ENCODE results near the gene POLR1B. TPM values are rescaled to one million over a fixed set of nuclear protein-coding genes. Genes with fewer than 3 reads are reported as not detected.
"Not testable (repeated sequence)": the region's sequence is repeated elsewhere in the genome, so short reads cannot be mapped to it uniquely, and the experiment has no call there.

POLR1B gene
- total RNA-seq, 1 donor from 2014 or later: 40.8 TPM

GRCh38 chr2:112516801-112517200 is 25.5 kb upstream of the POLR1B start:
- peaks cover 11% of the 10 kb centered on the region for H3K36me3 ChIP-seq (ENCODE audit: control insufficient read depth, insufficient read depth, low read length)
- no peaks in the 10 kb centered on the region for H3K27me3 ChIP-seq (ENCODE audit: control insufficient read depth, insufficient read depth, low read length)

GRCh38 chr2:112518807-112519206 is 23.5 kb upstream of the POLR1B start:
- Histone ChIP-seq H3K36me3 (ENCODE audit: control insufficient read depth, insufficient read depth, low read length) (peaks cover 13% of the 10 kb centered on the region), H3K27me3 (ENCODE audit: control insufficient read depth, insufficient read depth, low read length) (no peaks in the 10 kb centered on the region), H3K4me3 (ENCODE audit: low read depth, low read length) (no peak overlapping the region)
- FAIRE-seq: no peak
- no peak for DNase-seq (ENCODE audit: low read depth)
- TF ChIP-seq, protein P1, sequence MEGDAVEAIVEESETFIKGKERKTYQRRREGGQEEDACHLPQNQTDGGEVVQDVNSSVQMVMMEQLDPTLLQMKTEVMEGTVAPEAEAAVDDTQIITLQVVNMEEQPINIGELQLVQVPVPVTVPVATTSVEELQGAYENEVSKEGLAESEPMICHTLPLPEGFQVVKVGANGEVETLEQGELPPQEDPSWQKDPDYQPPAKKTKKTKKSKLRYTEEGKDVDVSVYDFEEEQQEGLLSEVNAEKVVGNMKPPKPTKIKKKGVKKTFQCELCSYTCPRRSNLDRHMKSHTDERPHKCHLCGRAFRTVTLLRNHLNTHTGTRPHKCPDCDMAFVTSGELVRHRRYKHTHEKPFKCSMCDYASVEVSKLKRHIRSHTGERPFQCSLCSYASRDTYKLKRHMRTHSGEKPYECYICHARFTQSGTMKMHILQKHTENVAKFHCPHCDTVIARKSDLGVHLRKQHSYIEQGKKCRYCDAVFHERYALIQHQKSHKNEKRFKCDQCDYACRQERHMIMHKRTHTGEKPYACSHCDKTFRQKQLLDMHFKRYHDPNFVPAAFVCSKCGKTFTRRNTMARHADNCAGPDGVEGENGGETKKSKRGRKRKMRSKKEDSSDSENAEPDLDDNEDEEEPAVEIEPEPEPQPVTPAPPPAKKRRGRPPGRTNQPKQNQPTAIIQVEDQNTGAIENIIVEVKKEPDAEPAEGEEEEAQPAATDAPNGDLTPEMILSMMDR (IDR thresholded peaks at IDR 0.05; ENCODE audit: insufficient read depth, low read length, severe bottlenecking): no peak

More at GRCh38 chr2:112516801-112517200, 25.5 kb upstream of the POLR1B start:
- FAIRE-seq: no peak
- TF ChIP-seq, protein P1 (IDR thresholded peaks at IDR 0.05; ENCODE audit: insufficient read depth, low read length, severe bottlenecking): no peak
- no peak overlapping the region for H3K4me3 ChIP-seq (ENCODE audit: low read depth, low read length)
- DNase-seq (ENCODE audit: low read depth): no peak

DNA sequence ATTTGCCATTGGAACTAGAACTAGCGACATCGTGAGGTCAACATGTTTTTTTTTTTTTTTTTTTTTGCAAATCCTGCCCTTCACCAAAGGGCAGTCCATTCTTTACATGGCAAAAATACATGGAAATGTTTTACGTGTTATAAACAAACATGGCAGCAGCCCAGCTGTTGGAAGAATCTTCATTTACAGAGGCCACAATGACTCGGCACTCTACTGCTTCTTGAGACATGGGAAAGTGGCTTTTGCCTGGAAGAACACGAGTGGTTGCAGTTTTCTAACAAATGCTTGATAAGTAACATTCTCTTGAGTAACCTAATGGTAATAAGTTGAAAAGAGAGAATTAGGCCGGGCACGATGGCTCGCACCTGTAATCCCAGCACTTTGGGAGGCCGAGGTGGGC is 22.8 kb upstream of the POLR1B start:
- TF ChIP-seq, protein P1 (IDR thresholded peaks at IDR 0.05; ENCODE audit: insufficient read depth, low read length, severe bottlenecking): no peak
- H3K36me3 ChIP-seq (ENCODE audit: control insufficient read depth, insufficient read depth, low read length): peaks cover 13% of the 10 kb centered on the region
- FAIRE-seq (no peak), DNase-seq (ENCODE audit: low read depth) (no peak)
- no peak overlapping the region for H3K4me3 ChIP-seq (ENCODE audit: low read depth, low read length)
- no peaks in the 10 kb centered on the region for H3K27me3 ChIP-seq (ENCODE audit: control insufficient read depth, insufficient read depth, low read length)

DNA sequence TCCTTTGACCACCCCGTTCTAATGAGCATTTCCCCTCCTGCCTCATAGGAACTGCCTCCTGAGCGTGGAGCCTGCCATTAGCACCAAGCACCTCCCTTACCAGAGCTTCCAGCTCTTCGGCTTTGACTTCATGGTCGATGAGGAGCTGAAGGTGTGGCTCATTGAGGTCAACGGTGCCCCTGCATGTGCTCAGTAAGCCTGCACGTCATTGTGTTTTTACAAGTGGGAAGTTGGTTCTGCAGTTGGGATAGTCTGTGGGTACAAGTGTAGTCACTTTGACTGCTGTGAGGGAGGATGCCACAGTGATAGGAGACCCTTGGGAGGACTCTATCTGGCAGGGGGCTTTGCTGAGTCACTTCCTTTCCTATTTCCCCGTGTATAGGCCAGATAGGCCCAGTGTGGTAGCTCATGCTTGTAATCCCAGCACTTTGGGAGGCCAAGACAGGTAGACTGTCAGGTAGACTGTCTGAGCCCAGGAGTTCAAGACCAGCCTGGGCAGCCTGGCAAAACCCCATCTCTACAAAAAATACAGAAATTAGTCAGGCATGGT is 22.0 kb upstream of the POLR1B start:
- FAIRE-seq: peak; percentile 80
- TF ChIP-seq, protein P1 (IDR thresholded peaks at IDR 0.05; ENCODE audit: insufficient read depth, low read length, severe bottlenecking): no peak
- Histone ChIP-seq H3K27me3 (ENCODE audit: control insufficient read depth, insufficient read depth, low read length) (no peaks in the 10 kb centered on the region), H3K36me3 (ENCODE audit: control insufficient read depth, insufficient read depth, low read length) (peaks cover 13% of the 10 kb centered on the region), H3K4me3 (ENCODE audit: low read depth, low read length) (no peak overlapping the region)
- DNase-seq (ENCODE audit: low read depth): no peak

DNA sequence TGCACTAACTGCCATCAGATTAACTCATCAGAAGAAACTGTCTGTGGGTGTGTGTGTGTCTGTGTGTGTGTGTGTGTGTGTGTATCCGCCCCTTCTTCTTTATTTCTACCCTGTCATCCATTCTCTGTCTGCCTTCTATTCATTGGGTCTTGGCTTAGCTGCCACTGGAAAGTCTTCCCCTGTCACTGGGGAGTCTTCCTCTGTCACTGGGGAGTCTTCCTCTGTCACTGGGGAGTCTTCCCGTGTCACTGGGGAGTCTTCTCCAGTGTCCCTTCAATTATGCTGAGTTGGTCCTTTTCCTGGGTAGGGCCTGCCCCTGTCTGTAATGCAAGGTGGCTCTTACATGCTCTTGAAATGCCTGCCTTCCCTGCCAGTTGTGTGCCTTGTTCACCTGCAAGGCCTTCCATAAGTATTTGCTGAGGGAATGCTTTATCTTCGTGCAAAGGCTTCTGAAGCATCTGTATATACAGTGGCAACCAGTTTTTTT is 18.9 kb upstream of the POLR1B start:
- peaks cover 14% of the 10 kb centered on the region for H3K36me3 ChIP-seq (ENCODE audit: control insufficient read depth, insufficient read depth, low read length)
- DNase-seq (ENCODE audit: low read depth) (no peak), FAIRE-seq (no peak)
- no peak overlapping the region for H3K4me3 ChIP-seq (ENCODE audit: low read depth, low read length)
- TF ChIP-seq, protein P1 (IDR thresholded peaks at IDR 0.05; ENCODE audit: insufficient read depth, low read length, severe bottlenecking): no peak
- no peaks in the 10 kb centered on the region for H3K27me3 ChIP-seq (ENCODE audit: control insufficient read depth, insufficient read depth, low read length)

- H3K4me3 ChIP-seq (ENCODE audit: low read depth, low read length); FAIRE-seq; H3K27me3 ChIP-seq (ENCODE audit: control insufficient read depth, insufficient read depth, low read length); DNase-seq (ENCODE audit: low read depth): not testable (repeated sequence)
- H3K36me3 ChIP-seq (ENCODE audit: control insufficient read depth, insufficient read depth, low read length): peaks cover 23% of the 10 kb centered on the region
Observed at GRCh38 chr2:112524276-112524675, 18.0 kb upstream of the POLR1B start.

Measured in bronchial epithelial cell (primary cell).